Left ventricle myocardium superior (tissue), 1 donor: ENCODE data around the gene CPA5. TPM values are rescaled to one million over a fixed set of nuclear protein-coding genes. Genes with fewer than 3 reads are reported as not detected.
A peak's percentile ranks its signal among the peaks of the same experiment; 100 is the strongest.

ENCODE experiments used
- ATAC-seq: fragments of 200-7000 bp; cut with Tn5 transposase; one replicate; pipeline ENCODE4 v1.9.1; 2020; ENCODE audit warnings: mild to moderate bottlenecking, moderate library complexity
- DNase-seq: peaks from one replicate; pipeline ENCODE4 v3.0.0-alpha.2; 2020
- intact Hi-C: fragments of 100-400 bp; cut with micrococcal nuclease; formaldehyde crosslinking; loops from one replicate; pipeline ENCODE4 v1.11.0; 2022
- total RNA-seq: library from RNA; stranded (reverse); fragmentation: NEBNext Ultra II Directional; extraction: Animal tissue kit (Norgen Biotek cat#: 25700); gene quantifications from one replicate; pipeline ENCODE4 v1.2.1, GENCODE V29; 2021
- donor health status: DM: no; HTN: yes; CAD: no; lungs with severe emphysema.

Gene CPA5
- total RNA-seq, 1 donor from 2014 or later, result not detected

DNA sequence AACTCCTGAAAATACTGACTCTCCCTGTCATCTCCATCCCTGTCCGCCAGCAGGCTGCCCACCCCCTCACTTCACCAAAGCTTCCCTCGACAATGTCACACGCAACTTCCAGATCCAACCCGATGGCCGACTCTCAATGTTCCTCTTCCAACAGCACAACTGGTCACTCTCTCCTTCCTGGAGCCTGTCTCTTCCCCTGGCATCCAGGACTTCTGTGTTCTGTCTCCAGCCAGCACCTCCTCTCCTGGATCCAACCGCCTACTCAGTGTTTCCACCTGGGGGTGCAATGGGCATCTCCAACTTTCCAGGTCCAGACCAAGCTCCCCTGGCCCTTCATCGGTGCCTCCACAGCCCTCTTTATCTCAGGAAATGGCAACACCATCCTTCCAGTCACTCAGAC is 8.6 kb downstream of the CPA5 start:
- no peak for DNase-seq
- intact Hi-C loops, result no loop called here
- no peak for ATAC-seq

DNA sequence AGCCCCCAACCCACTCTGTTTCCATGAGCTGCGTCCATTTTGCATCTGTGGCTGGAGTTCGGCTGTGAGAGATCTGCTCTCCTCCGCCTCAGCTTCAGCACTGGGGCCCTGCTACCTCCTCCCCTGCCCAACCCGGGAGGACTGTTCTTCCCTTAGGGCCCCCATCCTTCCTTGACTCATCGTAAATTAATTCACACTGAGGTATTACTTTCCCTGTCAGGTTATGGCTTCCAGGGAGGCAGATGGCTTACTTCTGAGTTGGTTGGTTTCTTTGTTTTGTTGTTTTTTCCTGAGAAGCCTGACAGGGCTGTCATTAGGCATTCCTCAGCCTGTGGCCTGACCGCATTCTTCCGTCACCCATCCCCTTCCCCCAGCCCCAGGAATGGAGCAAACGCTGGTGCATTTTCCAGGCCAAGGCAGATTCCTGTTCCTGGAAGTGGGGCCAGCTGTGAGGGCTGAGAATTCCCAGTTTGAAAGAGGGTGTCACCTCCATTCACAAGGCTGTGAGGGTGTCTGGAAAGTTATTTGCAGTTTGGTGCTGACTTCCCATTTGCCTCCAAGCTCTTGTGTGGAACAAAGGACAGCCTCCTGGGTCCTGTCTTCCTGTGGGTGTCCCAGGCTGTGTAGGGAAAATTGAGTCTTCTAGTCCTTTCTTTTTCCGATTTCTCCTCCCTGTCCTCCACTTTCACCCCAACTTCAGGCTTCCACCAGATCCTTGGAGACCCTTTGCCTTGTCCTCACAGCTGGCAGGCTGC is 11.7 kb downstream of the CPA5 start:
- intact Hi-C loops, result no loop called here
- ATAC-seq (peak; percentile 77), DNase-seq (no peak)

DNA sequence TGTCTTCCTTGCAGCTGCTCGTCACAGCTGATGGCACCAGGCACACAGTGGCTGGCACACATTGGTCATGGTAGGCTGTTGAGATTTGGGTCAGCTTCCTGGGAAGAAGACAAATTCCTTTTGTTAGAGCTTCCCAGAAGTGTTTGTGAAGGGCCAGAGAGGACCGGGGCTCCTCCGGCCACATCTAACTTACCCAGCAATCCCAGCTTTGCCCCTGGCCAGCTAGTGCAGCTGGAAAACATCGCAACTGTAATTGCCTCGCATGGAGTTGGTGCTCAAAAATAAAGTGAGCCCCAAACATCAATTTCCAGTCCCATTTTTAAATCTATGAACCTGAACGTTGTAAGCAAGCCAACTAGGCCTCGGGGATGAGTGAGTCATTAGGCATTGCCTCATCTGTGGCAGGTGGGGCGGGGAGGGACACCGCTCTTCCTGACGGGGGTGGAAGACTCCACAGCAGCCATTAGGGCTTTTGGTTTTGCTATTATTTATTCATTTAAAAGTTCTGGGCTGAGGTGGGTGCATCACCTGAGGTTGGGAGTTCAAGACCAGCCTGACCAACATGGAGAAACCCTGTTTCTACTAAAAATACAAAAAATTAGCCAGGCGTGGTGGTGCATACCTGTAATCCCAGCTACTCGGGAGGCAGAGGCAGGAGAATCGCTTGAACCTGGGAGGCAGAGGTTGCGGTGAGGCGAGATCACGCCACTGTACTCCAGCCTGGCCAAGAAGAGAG is 12.4 kb downstream of the CPA5 start:
- ATAC-seq (peak; percentile 70), DNase-seq (peak; percentile 49)
- intact Hi-C loops, result no loop called here

DNA sequence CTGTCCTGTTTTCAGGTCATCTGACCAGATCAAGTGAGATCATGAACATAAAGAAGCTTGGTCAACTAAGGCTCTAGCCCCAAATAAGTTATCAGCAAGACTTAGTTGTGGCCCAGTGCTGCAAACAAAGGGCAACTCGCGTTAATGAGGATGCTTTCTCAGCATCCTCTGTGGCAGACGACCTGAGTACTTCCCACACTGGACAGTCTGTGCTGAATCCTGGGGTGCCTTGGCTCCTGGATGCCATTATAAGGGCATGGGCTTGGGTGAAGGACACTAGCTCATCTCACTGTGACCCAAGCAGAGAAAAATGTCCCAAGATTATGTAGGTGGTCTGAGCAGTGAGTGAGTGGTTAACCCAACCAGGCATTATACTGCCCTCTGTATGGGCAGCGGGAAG is 13.9 kb downstream of the CPA5 start:
- ATAC-seq (no peak), DNase-seq (no peak)
- intact Hi-C loops, result no loop called here

DNA sequence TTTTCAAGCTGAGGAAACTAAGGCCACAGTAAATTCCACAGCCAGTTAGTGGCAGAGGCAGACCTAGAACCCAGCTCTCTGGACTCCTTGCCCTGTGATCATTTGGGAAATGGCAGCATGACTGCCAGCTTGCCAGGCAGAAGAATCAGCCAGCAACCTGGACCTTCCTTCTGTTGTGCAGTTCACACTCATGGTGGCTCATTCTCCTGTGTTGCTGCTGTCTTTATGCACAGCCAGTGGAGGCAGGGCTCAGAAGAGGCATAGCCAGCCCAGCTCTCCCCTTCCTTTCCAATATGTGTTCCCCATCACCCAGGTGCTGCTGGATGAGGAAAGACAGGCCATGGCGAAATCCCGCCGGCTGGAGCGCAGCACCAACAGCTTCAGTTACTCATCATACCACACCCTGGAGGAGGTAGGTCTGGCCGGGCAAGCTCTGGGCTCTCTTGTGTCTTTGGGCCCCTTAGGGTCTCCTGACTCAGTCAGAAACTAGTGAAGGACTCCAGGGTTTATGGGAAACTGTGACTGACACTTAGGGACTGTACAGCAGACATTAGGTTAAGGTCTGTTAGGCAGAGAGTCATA is 14.8 kb downstream of the CPA5 start:
- intact Hi-C loops, result no loop called here

DNA sequence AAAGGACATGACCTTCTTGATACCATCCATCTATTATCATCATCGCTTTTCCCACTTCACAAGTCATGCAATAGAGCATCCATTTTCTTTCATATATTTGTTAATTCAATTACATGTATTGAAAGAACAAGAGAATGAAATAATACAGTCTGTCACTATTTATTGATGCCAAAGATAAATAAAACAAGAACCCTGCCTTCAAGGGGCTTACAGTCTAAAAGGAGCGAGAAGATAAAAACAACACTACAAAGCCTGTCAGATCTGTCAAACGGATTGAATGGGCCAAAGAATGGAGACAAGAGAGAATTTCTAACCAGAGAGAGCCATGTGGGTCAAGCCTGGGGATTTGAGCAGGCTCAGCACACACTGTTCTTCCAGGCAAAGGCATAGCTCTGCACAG is 15.9 kb downstream of the CPA5 start:
- DNase-seq (no peak), ATAC-seq (no peak)
- intact Hi-C loops, result no loop called here

More for the DNA sequence above, 14.8 kb downstream of the CPA5 start:
- DNase-seq (no peak), ATAC-seq (no peak)

DNA sequence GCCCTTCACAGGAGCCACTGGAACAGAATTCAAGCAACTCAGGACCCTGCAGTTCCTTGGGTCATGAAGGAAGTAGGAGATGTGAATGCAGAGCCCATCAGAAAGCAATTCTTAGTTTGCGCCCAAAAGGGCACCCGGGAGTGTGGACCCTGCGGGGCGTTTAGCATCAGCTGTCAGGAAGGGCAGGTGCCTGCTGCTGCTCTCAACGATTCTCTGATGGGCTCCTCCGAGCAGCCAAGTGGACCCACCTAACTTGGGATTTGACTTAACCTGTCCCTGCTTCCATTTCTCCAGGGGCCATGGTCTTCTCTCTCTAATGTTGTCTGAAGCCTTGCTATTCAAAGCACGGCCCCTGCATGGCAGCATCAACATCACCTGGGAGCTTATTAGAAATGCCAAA is 17.1 kb downstream of the CPA5 start:
- intact Hi-C loops, result no loop called here
- DNase-seq (no peak), ATAC-seq (no peak)

DNA sequence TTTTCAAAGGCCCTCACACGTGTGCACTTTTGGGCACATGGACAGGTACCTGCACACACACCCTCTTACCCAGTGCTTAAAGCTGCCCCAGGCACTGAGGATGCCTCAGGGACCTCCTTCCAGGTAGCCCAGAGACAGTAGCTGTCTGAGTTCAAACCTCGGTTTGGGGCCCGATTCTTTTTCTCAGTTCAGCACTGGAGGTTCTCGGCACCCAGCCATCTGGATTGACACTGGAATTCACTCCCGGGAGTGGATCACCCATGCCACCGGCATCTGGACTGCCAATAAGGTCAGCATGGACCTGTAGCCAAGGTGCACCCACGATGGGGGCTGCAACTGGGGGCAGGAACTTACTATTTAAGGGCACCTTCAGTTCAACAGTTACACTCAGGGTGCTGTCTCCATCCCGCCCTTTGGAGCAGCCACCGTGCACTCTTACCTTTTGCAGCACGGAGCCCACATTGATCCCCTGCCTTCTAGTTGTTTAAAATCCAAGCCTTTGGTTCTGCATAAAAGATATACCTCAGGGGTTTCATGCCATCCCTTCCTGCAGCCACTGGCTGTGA is 17.7 kb downstream of the CPA5 start:
- ATAC-seq (no peak), DNase-seq (no peak)
- intact Hi-C loops, result no loop called here

DNA sequence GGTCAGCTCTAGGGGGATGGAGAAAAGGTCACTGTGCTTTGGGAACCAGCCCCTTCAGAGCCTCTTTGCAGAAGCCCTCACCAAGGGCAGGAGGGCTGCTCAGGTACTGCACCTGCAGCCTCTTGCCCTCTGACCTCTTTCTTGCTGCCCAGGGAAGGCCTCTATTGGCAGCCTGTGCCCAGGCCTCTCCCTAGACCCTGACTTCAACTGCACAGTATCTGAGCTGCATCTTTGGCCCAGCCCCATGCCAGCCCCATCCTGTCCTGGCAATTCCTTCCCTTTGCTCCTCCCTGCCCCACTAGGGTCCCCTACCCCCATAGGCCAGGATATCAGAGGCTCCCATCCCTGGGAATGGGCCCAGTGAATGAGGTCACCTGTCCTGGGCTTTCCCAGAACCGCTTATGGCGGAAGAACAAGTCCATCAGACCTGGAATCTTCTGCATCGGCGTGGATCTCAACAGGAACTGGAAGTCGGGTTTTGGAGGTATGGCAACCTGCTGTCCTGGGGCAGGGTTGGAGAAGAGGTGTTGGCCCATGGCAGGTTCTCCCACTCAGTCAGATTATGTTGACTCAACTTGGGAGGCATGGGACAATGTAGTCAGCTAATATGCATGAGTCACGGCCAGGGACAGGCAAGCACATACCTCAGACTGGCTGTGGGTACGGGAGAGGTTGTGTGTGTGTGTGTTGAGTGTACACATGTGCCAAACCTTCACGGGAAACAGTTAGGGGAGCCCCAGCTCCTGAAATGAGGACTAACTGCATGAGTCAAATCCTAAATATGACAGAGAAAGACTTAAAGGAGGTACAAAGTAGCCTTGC is 18.6 kb downstream of the CPA5 start:
- DNase-seq, result no peak
- intact Hi-C loops, result no loop called here

DNA sequence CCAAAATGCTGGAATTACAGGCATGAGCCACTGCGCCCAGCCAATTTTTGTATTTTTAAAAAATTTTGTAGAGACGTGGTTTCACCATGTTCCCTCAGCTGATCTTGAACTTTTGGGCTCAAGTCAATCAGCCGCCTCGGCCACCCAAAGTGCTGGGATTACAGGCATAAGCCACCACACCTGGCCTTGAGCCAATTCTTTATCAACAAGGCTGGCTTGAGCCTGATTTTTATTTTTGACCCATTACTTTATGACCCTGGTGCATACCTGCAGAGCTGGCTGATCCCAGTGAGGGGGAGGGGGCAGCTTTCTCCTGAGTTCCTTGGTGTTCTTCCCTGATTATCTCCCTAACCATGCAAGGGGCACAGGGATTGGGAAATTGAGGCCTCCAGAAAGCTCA is 19.8 kb downstream of the CPA5 start:
- intact Hi-C loops, result no loop called here
- ATAC-seq, result no peak
- DNase-seq, result no peak

More for the DNA sequence above, 18.6 kb downstream of the CPA5 start:
- ATAC-seq, result no peak

DNA sequence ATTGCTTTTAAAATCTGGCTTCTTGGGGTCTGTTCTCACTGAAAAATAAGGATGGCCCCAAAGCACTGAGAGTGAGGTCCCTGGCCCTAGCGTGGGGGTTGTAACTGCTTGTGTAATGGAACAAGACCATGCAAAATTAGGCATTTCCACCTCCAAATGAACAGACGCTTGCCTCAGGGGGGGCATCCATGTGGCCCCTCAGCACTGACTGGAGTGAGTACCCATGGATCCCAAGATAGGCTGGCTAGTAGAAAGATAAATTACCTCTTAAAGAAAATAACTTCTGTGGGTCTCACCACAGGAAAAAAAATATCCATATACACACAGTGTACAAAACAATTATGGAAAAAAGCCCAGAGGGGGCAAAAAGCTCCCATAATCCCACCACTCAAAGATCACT is 20.5 kb downstream of the CPA5 start:
- no peak for ATAC-seq
- DNase-seq, result no peak
- intact Hi-C loops, result no loop called here

DNA sequence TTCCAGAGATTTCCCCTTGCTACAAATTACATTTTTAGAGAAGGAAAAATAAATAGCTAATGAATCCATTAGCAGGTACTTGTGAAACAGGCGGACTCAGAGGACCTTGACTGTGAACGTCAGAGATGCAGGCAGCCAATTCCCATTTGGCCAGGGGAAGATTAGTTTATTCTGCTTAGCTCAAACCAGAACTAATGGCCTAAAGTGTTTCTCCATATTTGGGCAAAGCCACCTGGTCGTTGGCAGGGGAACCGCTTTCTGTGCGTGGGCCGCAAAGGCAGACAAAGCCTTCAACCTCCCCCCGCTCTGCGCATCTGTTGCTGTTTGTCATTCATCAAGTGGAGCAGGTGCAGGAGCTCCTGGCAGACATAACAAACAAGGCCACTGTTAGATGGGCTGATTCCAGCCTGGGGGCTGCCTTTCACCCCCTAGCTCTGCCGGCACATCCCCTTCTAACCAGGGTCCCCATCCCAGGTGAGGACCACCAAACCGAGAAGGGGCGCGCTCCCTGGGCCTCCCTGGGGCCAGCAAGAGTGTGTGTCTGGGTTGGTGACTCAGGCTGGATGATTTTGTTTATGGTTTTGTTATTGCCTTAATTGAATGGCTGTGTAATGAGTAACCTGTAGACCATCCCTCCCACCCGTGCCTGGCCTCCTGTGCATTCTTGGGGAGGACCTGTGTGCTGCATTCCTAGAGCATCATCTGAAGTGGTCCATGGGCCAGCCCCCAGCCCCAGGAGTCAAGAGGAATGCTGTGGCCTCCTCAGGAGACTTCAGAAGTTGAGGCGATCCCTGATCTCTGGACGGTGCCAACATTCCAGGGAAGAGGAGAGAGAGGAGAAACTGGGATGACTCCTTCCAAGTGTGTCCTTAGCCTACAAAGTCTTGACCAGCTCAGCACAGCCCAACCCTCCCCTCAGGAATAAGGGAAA is 21.2 kb downstream of the CPA5 start:
- ATAC-seq, result no peak
- DNase-seq, result no peak
- intact Hi-C loops, result no loop called here

DNA sequence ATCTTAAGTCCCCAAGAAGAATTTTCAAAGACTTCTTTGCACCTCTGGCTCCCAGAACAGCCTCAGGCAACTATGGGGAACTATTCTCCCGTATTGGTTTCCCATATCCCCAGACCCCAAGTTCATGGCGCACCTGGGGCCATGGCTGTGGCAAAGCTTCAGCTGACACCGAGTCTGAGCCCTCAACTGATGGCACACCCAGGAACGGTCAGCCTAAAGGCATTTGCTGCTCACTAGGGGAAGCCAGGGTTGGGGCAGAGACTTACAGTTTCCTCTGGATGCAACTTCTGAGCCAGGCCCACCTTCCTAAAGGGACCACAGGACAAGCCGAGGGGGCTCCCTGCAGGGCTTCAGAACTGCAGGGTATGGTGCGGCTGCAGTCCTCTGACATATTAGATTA is 21.9 kb downstream of the CPA5 start:
- no peak for ATAC-seq
- DNase-seq, result no peak
- intact Hi-C loops, result no loop called here

DNA sequence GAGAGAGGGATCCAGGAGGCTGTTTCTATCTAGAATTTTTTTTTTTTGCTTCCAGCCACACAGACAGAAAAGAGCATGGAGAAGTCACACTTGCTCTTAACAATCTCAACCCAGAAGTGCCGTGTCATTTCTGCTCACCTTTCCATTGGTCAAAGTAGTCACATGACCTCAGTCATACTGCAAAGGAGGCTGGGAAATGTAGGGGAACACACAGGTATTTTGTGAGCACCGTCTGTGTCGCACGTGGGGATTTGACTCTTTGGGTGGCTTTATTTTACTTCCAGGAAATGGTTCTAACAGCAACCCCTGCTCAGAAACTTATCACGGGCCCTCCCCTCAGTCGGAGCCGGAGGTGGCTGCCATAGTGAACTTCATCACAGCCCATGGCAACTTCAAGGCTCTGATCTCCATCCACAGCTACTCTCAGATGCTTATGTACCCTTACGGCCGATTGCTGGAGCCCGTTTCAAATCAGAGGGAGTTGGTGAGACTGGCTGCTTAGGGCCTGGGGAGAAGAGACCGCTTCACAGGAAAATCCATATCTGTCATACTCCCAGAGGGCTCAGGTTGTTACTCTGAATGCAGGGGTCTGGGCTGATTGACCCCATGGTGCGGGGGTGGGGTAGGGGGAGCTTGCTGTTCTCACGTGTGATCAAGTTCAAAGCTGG is 22.6 kb downstream of the CPA5 start:
- ATAC-seq, result no peak
- intact Hi-C loops, result no loop called here
- no peak for DNase-seq

DNA sequence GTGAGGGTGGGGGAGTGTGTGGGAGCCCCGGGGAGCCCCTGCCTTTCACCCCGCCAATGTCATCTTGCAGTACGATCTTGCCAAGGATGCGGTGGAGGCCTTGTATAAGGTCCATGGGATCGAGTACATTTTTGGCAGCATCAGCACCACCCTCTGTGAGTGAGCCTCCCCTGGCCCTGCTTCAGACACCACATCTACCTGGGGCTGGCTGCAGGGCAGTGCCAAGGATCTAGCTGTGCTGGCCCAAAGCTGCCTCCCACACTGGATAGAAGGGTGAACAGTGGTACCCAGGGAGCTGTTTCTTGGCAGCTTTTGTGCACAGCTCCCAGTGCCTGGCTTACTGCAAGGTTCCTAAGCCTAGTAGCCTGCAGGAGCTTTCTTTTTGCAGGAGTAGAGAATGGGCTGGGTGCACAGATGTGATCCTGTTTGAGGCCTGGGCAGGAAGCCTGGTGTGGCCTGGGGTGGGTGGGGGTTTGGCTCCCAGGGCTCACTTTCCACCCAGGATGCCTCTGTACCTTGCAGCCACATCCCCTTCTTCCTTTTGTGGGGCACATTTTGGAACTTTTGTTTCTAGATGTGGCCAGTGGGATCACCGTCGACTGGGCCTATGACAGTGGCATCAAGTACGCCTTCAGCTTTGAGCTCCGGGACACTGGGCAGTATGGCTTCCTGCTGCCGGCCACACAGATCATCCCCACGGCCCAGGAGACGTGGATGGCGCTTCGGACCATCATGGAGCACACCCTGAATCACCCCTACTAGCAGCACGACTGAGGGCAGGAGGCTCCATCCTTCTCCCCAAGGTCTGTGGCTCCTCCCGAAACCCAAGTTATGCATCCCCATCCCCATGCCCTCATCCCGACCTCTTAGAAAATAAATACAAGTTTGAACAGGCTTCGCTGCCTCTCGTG is 23.5 kb downstream of the CPA5 start:
- intact Hi-C loops, result no loop called here
- no peak for DNase-seq
- no peak for ATAC-seq

DNA sequence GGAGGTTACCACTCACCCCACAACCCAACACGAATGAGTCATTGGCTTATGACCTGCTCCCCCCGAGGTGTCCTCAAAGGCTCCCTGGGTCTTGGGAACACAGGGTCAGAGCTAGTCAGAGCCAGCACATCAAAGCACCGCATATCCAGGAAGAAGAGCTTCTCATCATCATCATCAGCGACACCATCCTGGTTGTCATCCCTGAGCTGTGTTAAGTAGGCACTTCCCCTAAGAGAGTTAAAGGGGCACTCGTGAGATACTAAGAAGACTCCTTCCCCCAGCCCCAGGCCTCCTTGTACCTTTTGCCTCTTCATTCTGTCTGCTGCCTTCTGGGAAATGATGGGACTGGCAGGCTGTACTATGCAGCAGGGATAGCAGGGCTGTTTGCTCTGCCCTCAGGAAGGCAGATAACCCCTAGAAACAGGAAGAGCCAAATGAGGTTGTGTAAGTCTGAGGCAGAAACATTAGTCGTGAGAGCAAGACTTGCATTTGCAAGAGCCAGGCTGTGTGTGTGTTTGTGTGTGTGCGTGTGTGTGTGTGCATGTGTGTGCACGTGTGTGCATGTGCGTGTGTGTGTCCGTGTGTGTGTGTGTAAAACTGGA is 24.6 kb downstream of the CPA5 start:
- intact Hi-C loops, result no loop called here
- ATAC-seq (peak; percentile 28), DNase-seq (no peak)
